GM12864 (cell line): ENCODE data around the gene SCUBE1.

ENCODE experiments used
- DNase-seq: peaks from one replicate; pipeline ENCODE4 v3.0.0-alpha.2; 2011; ENCODE audit warnings: low read depth
- H3K4me3 ChIP-seq: 2 replicates; pipeline ENCODE4 v1.5.1; 2011; ENCODE audit warnings: mild to moderate bottlenecking, low read depth, low read length, control low read depth
- CTCF ChIP-seq: IDR thresholded peaks from 2 replicates; pipeline ENCODE4 v1.5.1; 2011; ENCODE audit warnings: low read depth, mild to moderate bottlenecking, moderate library complexity, low read length, control low read depth, inconsistent platforms; ENCODE audit errors: missing control alignments

SCUBE1 gene

GRCh38 chr22:43256569-43256968 lies 86.6 kb downstream of the SCUBE1 start:
- H3K4me3 ChIP-seq, result no peak overlapping the region
- no peak for TF ChIP-seq CTCF
- no peak for DNase-seq

GRCh38 chr22:43255299-43255698 lies 87.9 kb downstream of the SCUBE1 start:
- DNase-seq, result no peak
- no peak overlapping the region for H3K4me3 ChIP-seq
- no peak for TF ChIP-seq CTCF

GRCh38 chr22:43253839-43254238 lies 89.3 kb downstream of the SCUBE1 start:
- no peak for TF ChIP-seq CTCF
- DNase-seq, result no peak

GRCh38 chr22:43252319-43252718 lies 90.9 kb downstream of the SCUBE1 start:
- TF ChIP-seq CTCF, result no peak
- no peak overlapping the region for H3K4me3 ChIP-seq
- no peak for DNase-seq

More at GRCh38 chr22:43253839-43254238, 89.3 kb downstream of the SCUBE1 start:
- no peak overlapping the region for H3K4me3 ChIP-seq

GRCh38 chr22:43249789-43250471 lies 93.2 kb downstream of the SCUBE1 start:
- no peak overlapping the region for H3K4me3 ChIP-seq
- no peak for DNase-seq
- no peak for TF ChIP-seq CTCF

- no peak for TF ChIP-seq CTCF
- no peak for DNase-seq
- H3K4me3 ChIP-seq, result no peak overlapping the region
Observed at GRCh38 chr22:43247546-43248260, 95.5 kb downstream of the SCUBE1 start.
